Aorta (tissue), 5 donors: ENCODE measurements around the gene FCGBP. TPM values are rescaled to one million over a fixed set of nuclear protein-coding genes. Genes with fewer than 3 reads are reported as not detected.
A peak's percentile ranks its signal among the peaks of the same experiment; 100 is the strongest.
"Not testable (repeated sequence)": the region's sequence is repeated elsewhere in the genome, so short reads cannot be mapped to it uniquely, and the experiment has no call there.

Experiments
- ATAC-seq: fragments of 200-7000 bp; cut with Tn5 transposase; one replicate; pipeline ENCODE4 v1.9.1; 2022; ENCODE audit warnings: moderate library complexity; ENCODE audit not compliant: low FRiP score
- DNase-seq, 2 donors: peaks; one replicate each; pipeline ENCODE4 v3.0.0-alpha.2; 2020
- H3K27ac ChIP-seq, 2 donors: one replicate each; pipeline ENCODE4 v1.5.1; 2013; ENCODE audit warnings: low read length in 2 of 2, mild to moderate bottlenecking in 2 of 2, moderate library complexity in 2 of 2, control low read depth in 1 of 2, inconsistent platforms in 1 of 2, low read depth in 1 of 2
- H3K27me3 ChIP-seq, 2 donors: one replicate each; pipeline ENCODE4 v1.6.1; 2013; ENCODE audit warnings: control low read depth in 1 of 2, low read length in 1 of 2, mild to moderate bottlenecking in 1 of 2, moderate library complexity in 1 of 2; ENCODE audit not compliant: insufficient read depth in 2 of 2, control insufficient read depth in 1 of 2
- H3K36me3 ChIP-seq, 2 donors: one replicate each; pipeline ENCODE4 v1.6.1; 2013; ENCODE audit warnings: control low read depth in 1 of 2, low read length in 1 of 2, mild to moderate bottlenecking in 1 of 2; ENCODE audit not compliant: insufficient read depth in 2 of 2, control insufficient read depth in 1 of 2
- H3K4me1 ChIP-seq, 2 donors: one replicate each; pipeline ENCODE4 v1.6.1; 2013; ENCODE audit warnings: low read length in 2 of 2, control low read depth in 1 of 2, mild to moderate bottlenecking in 1 of 2, moderate library complexity in 1 of 2; ENCODE audit not compliant: insufficient read depth in 2 of 2, control insufficient read depth in 1 of 2
- H3K4me3 ChIP-seq, 2 donors: one replicate each; pipeline ENCODE4 v1.5.1; 2013; ENCODE audit warnings: low read length in 2 of 2, control low read depth in 1 of 2, mild to moderate bottlenecking in 1 of 2
- H3K9me3 ChIP-seq: one replicate; pipeline ENCODE4 v1.6.1; 2013; ENCODE audit warnings: mild to moderate bottlenecking, low read length; ENCODE audit not compliant: control insufficient read depth
- WGBS, 2 donors: extraction: QIAGEN DNeasy Blood & Tissue Kit; methylation state at CpG; one replicate each; pipeline ENCODE4 v1.1.7; 2013; 5-methylcytosine and 5-hydroxymethylcytosine counted together
- intact Hi-C, 2 donors: fragments of 100-400 bp; cut with DNase I; formaldehyde crosslinking; loops; one replicate each; pipeline versions ENCODE4 v1.14.2 to v1.15.0; 2022
- polyA plus RNA-seq, 2 donors: library from polyadenylated mRNA; stranded (reverse); fragments of 200-250 nt; gene quantifications; one replicate each; pipeline ENCODE4 v1.2.3, GENCODE V29; 2013
- total RNA-seq, 2 donors: library from RNA; stranded (reverse); fragmentation: NEBNext Ultra II Directional; extraction: Animal tissue kit (Norgen Biotek cat#: 25700); gene quantifications; one replicate each; pipeline ENCODE4 v1.2.1, GENCODE V29; 2021
- donor health status: healthy with polysubstance abuse.
- donor health status: Bipolar disorder and iron deficiency.
- donor health status: DM: no; HTN: no; CAD: no.
- donor health status: DM: no; HTN: no; CAD: no.
- donor health status: DM: yes; HTN: yes; CAD: no.

The FCGBP gene
- total and polyA plus RNA-seq, 4 donors: 1.4 to 790 (median 43.8) TPM

DNA sequence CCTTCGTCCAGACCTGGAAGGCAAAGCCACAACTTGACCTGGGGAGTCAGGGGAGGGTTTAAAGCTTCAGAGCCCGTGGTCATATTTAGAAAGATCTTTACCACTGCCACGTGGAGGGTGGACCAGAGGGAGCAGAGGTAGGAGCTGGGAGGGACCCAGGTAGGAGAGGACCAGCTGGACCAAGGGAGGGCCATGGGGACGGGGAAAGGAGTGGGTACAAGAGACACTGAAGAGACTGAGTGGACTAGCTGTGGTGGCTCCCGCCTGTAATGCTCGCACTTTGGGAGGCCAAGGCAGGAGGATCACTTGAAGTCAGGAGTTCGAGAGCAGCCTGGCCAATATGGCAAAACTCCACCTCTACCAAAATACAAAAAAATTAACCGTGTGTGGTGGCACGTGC, 49.7 kb downstream of the FCGBP start:
- H3K4me1 ChIP-seq, H3K36me3 ChIP-seq, H3K27me3 ChIP-seq, H3K9me3 ChIP-seq, intact Hi-C loops, H3K27ac ChIP-seq, ATAC-seq, H3K4me3 ChIP-seq: not testable (repeated sequence)
- peak in 1 of 2 donors; percentile 68 for DNase-seq
- 74 to 83% methylated on average over 2 to 4 of the region's 9 CpGs for WGBS, 2 donors

Other genes with a start within 250 kb of the FCGBP start
- not detected for gene LGALS14, start 230.2 kb downstream of the FCGBP start, total RNA-seq
- gene LGALS14, start 230.2 kb downstream of the FCGBP start, polyA plus RNA-seq: not detected
- gene CLC, start 196.6 kb downstream of the FCGBP start, total RNA-seq: not detected
- not detected for gene CLC, start 196.6 kb downstream of the FCGBP start, polyA plus RNA-seq
- gene LEUTX, start 155.8 kb downstream of the FCGBP start, total RNA-seq: not detected
- not detected for gene LEUTX, start 155.8 kb downstream of the FCGBP start, polyA plus RNA-seq
- 10 to 100 TPM in 1 of 2 donors, 1 to 10 TPM in 1; 8.4 to 12.9 TPM for gene DYRK1B, start 100.5 kb downstream of the FCGBP start, total RNA-seq
- gene DYRK1B, start 100.5 kb downstream of the FCGBP start, polyA plus RNA-seq: 10 to 100 TPM in 1 of 2 donors, 1 to 10 TPM in 1; 4.3 to 17.5 TPM
- 100 to 1,000 TPM; 121 to 150 TPM for gene FBL, start 88.3 kb downstream of the FCGBP start, total RNA-seq
- gene FBL, start 88.3 kb downstream of the FCGBP start, polyA plus RNA-seq: 100 to 1,000 TPM; 158 to 232 TPM
- gene PSMC4, start 36.5 kb upstream of the FCGBP start, total RNA-seq: 10 to 100 TPM; 53.3 to 66.8 TPM
- gene PSMC4, start 36.5 kb upstream of the FCGBP start, polyA plus RNA-seq: 10 to 100 TPM; 37.7 to 61.0 TPM
- 10 to 100 TPM in 1 of 2 donors, 1 to 10 TPM in 1; 4.3 to 10.6 TPM for gene ZNF546, start 62.4 kb upstream of the FCGBP start, total RNA-seq
- gene ZNF546, start 62.4 kb upstream of the FCGBP start, polyA plus RNA-seq: 1 to 10 TPM in 1 of 2 donors, under 1 TPM in 1; 0.50 to 1.9 TPM
- gene ZNF780B, start 121.6 kb upstream of the FCGBP start, total RNA-seq: 10 to 100 TPM; 14.9 to 28.9 TPM
- 1 to 10 TPM; 1.5 to 7.9 TPM for gene ZNF780B, start 121.6 kb upstream of the FCGBP start, polyA plus RNA-seq
- 10 to 100 TPM; 12.0 to 20.4 TPM for gene ZNF780A, start 156.3 kb upstream of the FCGBP start, total RNA-seq
- 1 to 10 TPM; 2.1 to 7.1 TPM for gene ZNF780A, start 156.3 kb upstream of the FCGBP start, polyA plus RNA-seq